Fibroblast of skin of left biceps (primary cell): ENCODE measurements around the gene KRTAP4-5.
A peak's percentile ranks its signal among the peaks of the same experiment; 100 is the strongest.
"Not testable (repeated sequence)": the region's sequence is repeated elsewhere in the genome, so short reads cannot be mapped to it uniquely, and the experiment has no call there.

Source experiments
- DNase-seq, 2 experiments: peaks; one replicate each; pipeline ENCODE4 v3.0.0-alpha.2; 2013; ENCODE audit warnings: low read depth in 2 of 2

The KRTAP4-5 gene

DNA sequence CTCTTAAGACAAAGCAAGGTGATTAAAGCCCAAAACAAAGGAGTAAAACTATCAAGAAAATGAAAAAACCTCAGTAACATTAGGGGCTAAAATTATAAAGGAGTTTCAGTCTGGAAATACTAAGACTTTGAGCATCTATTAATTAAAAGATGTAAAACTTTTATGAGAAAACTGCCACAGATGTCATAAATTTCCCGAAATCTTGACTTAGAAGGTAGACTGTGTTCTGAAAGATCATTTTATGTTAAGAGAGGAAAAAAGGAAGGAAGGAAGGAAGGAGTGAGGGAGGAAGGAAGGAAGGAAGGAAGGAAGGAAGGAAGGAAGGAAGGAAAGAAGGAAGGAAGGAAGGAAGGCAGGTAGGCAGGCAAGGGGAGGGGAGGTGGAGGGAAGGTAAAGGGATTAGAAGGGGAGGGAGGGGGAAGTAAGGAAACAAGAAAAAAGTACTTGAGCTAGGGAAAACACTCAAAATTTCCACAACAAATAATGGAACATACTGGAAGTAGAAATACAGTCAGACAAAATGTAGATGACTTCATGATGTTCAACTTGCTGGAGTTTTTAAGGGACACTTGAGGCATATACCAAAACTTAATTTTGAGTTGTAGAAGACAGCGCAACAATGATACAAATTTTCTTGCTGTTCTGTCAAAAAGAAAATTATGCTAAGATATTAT, 2.0 kb downstream of the KRTAP4-5 start:
- no peak for DNase-seq

GRCh38 chr17:41145261-41145660, 4.4 kb downstream of the KRTAP4-5 start:
- no peak for DNase-seq

GRCh38 chr17:41144846-41145245, 4.8 kb downstream of the KRTAP4-5 start:
- no peak for DNase-seq

- DNase-seq: no peak
Observed at GRCh38 chr17:41141361-41141760, 8.3 kb downstream of the KRTAP4-5 start.

- DNase-seq: peak; percentile 90 to 91
Observed at GRCh38 chr17:41140360-41141131, 9.1 kb downstream of the KRTAP4-5 start, which contains the start of gene KRTAP4-6. Gene KRTAP4-6, minus strand, starts transcription at chr17:41140544. Its CDS starts 57 bp downstream, at chr17:41140487.

GRCh38 chr17:41139865-41140264, 9.8 kb downstream of the KRTAP4-5 start:
- not testable (repeated sequence) for DNase-seq

DNA sequence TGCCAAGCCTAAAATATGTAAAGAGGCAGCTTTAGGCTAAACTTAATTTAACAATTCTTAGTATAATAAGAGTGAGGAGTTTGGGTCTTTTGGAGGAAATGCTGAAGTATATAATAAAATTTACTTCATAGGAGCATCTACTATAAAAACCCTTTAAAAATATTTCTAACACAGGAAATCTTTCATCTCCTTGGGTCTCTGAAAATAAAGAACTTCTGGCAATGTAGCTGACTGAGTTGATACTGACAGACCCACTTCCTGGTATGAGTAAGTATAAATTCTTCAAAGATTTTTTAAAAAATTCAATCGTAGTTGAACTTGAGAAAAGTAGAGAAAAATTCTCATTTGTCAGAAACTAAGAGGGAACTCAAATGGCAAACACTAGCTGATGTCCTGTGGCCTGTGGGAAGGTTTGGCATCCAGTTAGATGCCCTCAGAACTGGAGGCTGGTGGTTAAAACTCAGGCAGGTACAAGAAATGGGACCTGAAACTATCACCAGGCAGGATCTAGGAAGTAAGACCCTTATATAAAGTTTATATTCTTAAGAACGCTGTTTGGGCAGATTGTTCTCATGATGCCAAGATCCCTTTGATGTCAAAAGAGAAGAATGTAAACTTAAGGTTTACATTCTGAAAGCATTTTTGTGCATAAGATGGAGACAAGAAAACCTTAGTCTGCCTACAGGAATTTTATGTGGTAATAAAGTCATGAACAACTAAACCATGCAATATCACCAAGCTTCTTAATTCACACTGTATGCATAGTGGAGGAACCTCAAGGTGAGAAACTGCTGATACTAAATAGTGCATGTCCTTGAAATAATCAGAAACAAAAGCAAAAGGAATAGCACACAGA, 15.5 kb downstream of the KRTAP4-5 start:
- DNase-seq: no peak

DNA sequence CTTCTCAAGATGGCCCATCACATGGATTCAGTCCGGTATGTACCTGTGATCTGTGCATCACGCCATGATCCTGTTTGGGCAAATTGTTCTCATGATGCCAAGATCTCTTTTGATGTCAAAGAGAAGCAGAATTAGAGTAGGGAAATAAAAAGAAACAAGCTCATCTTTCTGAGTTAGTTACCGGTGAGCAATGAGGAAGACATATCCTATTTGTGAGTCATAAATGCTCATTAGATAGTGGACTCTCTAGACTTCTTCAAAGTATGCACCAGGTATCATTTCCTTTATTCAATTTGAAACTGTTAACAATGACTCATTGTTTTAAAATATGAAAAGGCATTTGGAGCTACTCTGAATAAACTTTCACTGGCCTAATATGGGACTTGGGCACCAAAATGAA, 17.6 kb downstream of the KRTAP4-5 start:
- no peak for DNase-seq

GRCh38 chr17:41127371-41127770, 22.3 kb downstream of the KRTAP4-5 start:
- no peak for DNase-seq

DNA sequence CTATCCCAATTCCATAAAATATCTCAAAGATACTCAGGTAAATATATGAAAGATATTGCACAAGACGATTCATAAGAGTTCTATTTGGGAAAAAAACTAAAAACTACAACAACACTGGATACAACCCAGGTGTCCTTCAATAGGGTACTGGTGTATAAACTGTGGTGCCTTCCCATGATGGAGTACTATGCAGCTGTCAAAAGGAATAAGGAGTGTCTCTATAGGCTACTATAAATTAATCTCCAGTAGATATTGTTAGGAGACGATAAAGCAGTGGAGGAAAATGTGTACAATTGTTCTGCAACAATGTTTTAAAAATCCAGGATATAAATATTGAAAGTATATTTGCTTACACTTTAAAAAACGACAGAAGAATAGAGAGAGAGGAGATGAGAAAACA, 23.2 kb downstream of the KRTAP4-5 start:
- DNase-seq: no peak

- no peak for DNase-seq
Observed at GRCh38 chr17:41125064-41125463, 24.6 kb downstream of the KRTAP4-5 start.

- DNase-seq: not testable (repeated sequence)
Observed at GRCh38 chr17:41123991-41124371, 25.6 kb downstream of the KRTAP4-5 start, which contains the start of gene KRTAP4-12. Gene KRTAP4-12, minus strand, starts transcription at chr17:41124182. Its CDS starts 60 bp downstream, at chr17:41124122.

DNA sequence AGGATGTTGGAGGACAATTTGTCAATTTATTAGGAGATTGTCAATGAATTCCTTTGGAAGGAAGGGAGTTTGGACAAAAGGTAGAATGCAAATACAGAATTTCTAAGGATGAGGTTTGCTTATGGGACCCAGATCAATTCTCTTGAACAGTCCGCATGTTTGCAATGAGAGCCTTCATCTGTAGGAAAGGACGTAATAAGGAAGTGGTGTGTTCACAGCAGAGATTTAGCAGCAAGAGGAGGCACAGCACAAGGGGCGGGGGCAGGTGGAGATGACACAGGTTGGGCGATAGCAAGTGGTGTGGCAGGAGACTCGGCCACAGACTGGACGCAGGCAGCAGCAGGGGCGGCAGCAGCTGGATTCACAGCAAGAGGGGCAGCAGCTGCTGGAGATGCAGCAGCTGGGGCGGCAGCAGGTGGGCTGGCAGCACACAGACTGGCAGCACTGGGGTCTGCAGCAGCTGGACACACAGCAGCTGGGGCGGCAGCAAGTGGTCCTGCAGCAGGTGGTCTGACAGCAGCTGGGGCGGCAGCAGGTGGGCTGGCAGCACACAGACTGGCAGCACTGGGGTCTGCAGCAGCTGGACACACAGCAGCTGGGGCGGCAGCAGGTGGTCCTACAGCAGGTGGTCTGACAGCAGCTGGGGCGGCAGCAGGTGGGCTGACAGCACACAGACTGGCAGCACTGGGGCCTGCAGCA, 26.2 kb downstream of the KRTAP4-5 start:
- not testable (repeated sequence) for DNase-seq

DNA sequence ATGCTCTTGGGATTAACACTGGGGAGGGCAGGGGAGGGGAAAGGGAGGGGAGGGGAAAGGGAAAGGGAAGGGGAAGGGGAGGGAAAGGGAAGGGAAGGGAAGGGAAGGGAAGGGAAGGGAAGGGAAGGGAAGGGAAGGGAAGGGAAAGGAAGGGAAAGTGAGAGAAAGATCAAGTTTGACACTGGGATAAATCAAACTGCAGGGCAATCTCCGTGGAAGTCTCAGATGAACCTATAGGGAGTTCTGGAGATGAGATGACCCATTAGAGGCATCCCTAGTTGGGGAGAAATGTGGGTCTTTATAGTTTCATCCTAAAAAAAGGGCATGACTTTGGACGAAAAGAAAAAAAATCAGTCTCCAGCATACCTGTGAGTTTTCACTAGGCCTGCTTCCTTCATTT, 27.9 kb downstream of the KRTAP4-5 start:
- no peak for DNase-seq

GRCh38 chr17:41119696-41120690, 29.6 kb downstream of the KRTAP4-5 start:
- not testable (repeated sequence) for DNase-seq

GRCh38 chr17:41118721-41119120, 30.9 kb downstream of the KRTAP4-5 start:
- no peak for DNase-seq

DNA sequence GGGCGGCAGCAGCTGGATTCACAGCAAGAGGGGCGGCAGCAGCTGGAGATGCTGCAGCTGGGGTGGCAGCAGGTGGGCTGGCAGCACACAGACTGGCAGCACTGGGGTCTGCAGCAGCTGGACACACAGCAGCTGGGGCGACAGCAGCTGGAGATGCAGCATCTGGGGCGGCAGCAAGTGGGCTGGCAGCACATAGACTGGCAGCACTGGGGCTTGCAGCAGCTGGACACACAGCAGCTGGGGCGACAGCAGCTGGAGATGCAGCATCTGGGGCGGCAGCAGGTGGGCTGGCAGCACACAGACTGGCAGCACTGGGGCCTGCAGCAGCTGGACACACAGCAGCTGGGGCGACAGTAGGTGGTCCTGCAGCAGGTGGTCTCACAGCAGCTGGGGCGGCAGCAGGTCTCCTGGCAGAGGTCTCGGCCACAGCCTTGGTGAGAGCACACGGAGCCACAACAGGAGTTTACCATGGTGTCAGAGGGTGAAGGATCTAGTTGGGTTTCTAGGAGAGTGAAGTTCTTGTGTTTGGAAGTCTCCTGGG, 31.7 kb downstream of the KRTAP4-5 start, which contains the start of gene KRTAP4-11:
Gene KRTAP4-11, minus strand, starts transcription at position 528 of the 541 bp plus-strand sequence. Its CDS starts 58 bp downstream, at position 470.
- not testable (repeated sequence) for DNase-seq

DNA sequence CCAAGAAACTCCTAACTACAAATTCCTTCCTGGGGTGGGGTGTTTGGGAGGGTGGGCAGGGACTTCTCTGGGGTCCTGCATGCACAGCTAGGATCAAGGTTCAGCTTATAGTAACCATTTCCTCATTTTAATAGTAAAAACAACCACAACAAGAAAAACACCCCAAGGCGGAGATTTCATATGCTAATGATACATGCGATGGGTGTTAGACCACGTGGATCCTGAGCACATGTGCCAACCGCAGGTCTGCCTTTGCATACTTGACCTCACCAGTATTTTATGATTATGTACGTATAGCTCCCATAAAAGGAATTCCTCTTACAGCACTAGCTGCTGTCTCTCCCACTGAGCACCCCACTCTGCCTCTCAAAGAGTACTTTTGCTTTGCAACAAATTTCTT, 33.3 kb downstream of the KRTAP4-5 start:
- no peak for DNase-seq

DNA sequence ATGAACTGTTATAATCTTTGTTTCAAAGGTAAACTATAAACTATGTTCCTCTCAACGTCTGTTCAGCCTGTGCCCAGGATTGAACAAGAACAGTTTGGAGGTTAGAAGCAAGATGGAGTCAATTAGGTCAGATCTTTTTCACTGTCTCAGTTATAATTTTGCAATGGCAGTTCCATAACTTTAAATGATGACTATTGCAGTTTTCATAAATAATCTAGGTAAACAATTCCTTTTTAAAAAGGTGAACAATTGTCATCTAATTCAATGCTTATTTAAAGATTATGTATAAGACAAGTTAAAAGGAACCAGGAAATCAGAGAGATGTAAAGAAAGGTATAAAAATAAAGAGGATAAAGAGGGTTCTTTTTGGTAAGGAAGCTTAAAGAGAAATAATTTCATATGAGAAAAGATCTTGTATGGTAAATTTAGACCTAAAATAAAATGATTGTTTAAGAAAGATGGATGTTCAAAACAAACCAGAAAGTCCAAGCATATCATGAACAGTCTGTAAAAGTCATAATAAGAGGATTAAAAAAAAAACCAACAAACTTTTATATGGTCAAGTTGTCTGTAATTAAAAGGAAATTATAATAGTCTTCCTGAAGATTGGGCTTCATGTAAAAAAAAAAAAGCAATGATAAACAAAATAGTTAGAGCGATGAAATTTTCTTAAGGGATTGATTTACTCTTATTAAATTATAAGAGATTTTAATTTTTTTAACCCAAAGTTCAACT, 38.3 kb downstream of the KRTAP4-5 start:
- no peak for DNase-seq
